OCI-LY7 (cell line): ENCODE measurements around the gene PLXNA4. TPM values are rescaled to one million over a fixed set of nuclear protein-coding genes. Genes with fewer than 3 reads are reported as not detected.

ENCODE experiments used
- BruUV-seq: library from RNA; stranded (reverse); fragments of 400-500 nt; replicated peaks from 2 replicates; lab custom pipeline; 2021; lab: Mats Ljungman, UMichigan
- CTCF ChIA-PET: fragments of 300-600 bp; sonication (Branson Sonifier 250); formaldehyde crosslinking; loops from one replicate; lab custom pipeline; 2022; ENCODE audit warnings: antibody characterized with exemption; ENCODE audit not compliant: unreplicated experiment; lab: Charles Lee
- POLR2A ChIA-PET: fragments of 300-600 bp; sonication (Branson Sonifier 250); formaldehyde crosslinking; loops from one replicate; lab custom pipeline; 2022; ENCODE audit warnings: antibody characterized with exemption; lab: Charles Lee
- DNase-seq: peaks from one replicate; pipeline ENCODE4 v3.0.0-alpha.2; 2015; ENCODE audit warnings: low spot score
- H2AFZ ChIP-seq: fragments of 200-600 bp; sonication (generic), shearing (Covaris generic); 2 replicates; pipeline ENCODE4 v1.6.1; 2014; ENCODE audit warnings: mild to moderate bottlenecking, antibody characterized with exemption, low read length, moderate library complexity
- H3K27ac ChIP-seq: fragments of 200-600 bp; sonication (generic); 2 replicates; pipeline ENCODE4 v1.5.1; 2014; ENCODE audit warnings: mixed run types, low read depth, mild to moderate bottlenecking, moderate library complexity, low read length, inconsistent platforms; ENCODE audit not compliant: poor library complexity, severe bottlenecking
- H3K36me3 ChIP-seq: fragments of 200-600 bp; sonication (generic); 2 replicates; pipeline ENCODE4 v1.6.1; 2014; ENCODE audit warnings: mild to moderate bottlenecking, antibody characterized with exemption, low read length, moderate library complexity, mixed read lengths; ENCODE audit not compliant: insufficient read depth
- H3K4me1 ChIP-seq: fragments of 200-600 bp; sonication (generic); 2 replicates; pipeline ENCODE4 v1.5.1; 2014; ENCODE audit warnings: mild to moderate bottlenecking, low read length; ENCODE audit not compliant: insufficient read depth, poor library complexity, severe bottlenecking
- H3K4me2 ChIP-seq: fragments of 200-600 bp; sonication (generic); 2 replicates; pipeline ENCODE4 v1.6.1; 2014; ENCODE audit warnings: mild to moderate bottlenecking, low read length
- H3K4me3 ChIP-seq: fragments of 200-600 bp; sonication (generic); 2 replicates; pipeline ENCODE4 v1.5.1; 2014; ENCODE audit warnings: mild to moderate bottlenecking, low read depth, low read length; ENCODE audit not compliant: poor library complexity, severe bottlenecking
- H3K79me2 ChIP-seq: fragments of 200-600 bp; sonication (generic); 2 replicates; pipeline ENCODE4 v1.6.1; 2016; ENCODE audit warnings: low read depth, mild to moderate bottlenecking, low read length, moderate library complexity, mixed read lengths; ENCODE audit not compliant: insufficient read depth
- H3K9me2 ChIP-seq: fragments of 200-600 bp; sonication (generic); 2 replicates; pipeline ENCODE4 v1.6.1; 2016; ENCODE audit warnings: mild to moderate bottlenecking, low read length, mixed read lengths; ENCODE audit not compliant: insufficient read depth
- H3K9me3 ChIP-seq: fragments of 200-600 bp; sonication (generic); 2 replicates; pipeline ENCODE4 v1.6.1; 2014; ENCODE audit warnings: mild to moderate bottlenecking, mixed run types, low read length, mixed read lengths
- H4K20me1 ChIP-seq: fragments of 200-600 bp; sonication (generic); 2 replicates; pipeline ENCODE4 v1.6.1; 2014; ENCODE audit warnings: mild to moderate bottlenecking, antibody characterized with exemption, low read length, moderate library complexity, mixed read lengths; ENCODE audit not compliant: insufficient read depth
- CTCF ChIP-seq: fragments of 200-600 bp; sonication (generic); conservative IDR thresholded peaks from 2 replicates; pipeline ENCODE4 v1.5.1; 2014; ENCODE audit warnings: mild to moderate bottlenecking, antibody characterized with exemption, low read length, moderate library complexity, mixed read lengths
- EZH2phosphoT487 ChIP-seq: fragments of 200-600 bp; sonication (generic); IDR thresholded peaks from 2 replicates; pipeline ENCODE4 v1.6.1; 2018; ENCODE audit warnings: low read depth, borderline replicate concordance, mild to moderate bottlenecking, mixed run types, antibody characterized with exemption, low read length, moderate library complexity, mixed read lengths
- intact Hi-C: fragments of 100-400 bp; cut with micrococcal nuclease; formaldehyde crosslinking; loops from one replicate; pipeline ENCODE4 v1.10.0; 2022; ENCODE audit not compliant: unreplicated experiment
- total RNA-seq, 2 experiments: library from RNA; depleted of rRNA in 1 of 2; stranded (reverse); fragments of >200 nt in 1 of 2; shearing (Covaris generic) in 1 of 2; gene quantifications; 2 replicates each; pipeline ENCODE4 v1.2.3, GENCODE V29; 2014 to 2022

The PLXNA4 gene
- total RNA-seq, 2 experiments from 2014 or later = not detected

- no peaks in the 10 kb centered on the region for H3K4me1 ChIP-seq
- no peak overlapping the region for H2AFZ ChIP-seq
- H3K9me3 ChIP-seq = no peaks in the 10 kb centered on the region
- no TSS peak for BruUV-seq
- ChIA-PET CTCF (no interaction called here), POLR2A (interaction anchor here (0.7 kb wide), 1 partner anchor 202 kb away, joined by 4 read pairs; no protein-coding TSS in a partner anchor)
- no peak for DNase-seq
- H3K4me3 ChIP-seq = no peak overlapping the region
- no peaks in the 10 kb centered on the region for H3K36me3 ChIP-seq
- no peaks in the 10 kb centered on the region for H3K79me2 ChIP-seq
- H3K27ac ChIP-seq = no peak overlapping the region
- TF ChIP-seq CTCF = no peak
- no peak for TF ChIP-seq EZH2phosphoT487
- no peak overlapping the region for H3K4me2 ChIP-seq
- no peaks in the 10 kb centered on the region for H4K20me1 ChIP-seq
- intact Hi-C loops = no loop called here
- no peaks in the 10 kb centered on the region for H3K9me2 ChIP-seq
These were observed 323.5 kb downstream of the PLXNA4 start for GRCh38 chr7:132252793-132253100.

GRCh38 chr7:132251327-132251659 is 325.0 kb downstream of the PLXNA4 start:
- no peak overlapping the region for H3K27ac ChIP-seq
- no peaks in the 10 kb centered on the region for H3K9me3 ChIP-seq
- no TSS peak for BruUV-seq
- no peak overlapping the region for H3K4me2 ChIP-seq
- no peak for DNase-seq
- no peaks in the 10 kb centered on the region for H3K4me1 ChIP-seq
- intact Hi-C loops = no loop called here
- H4K20me1 ChIP-seq = no peaks in the 10 kb centered on the region
- no peak overlapping the region for H3K4me3 ChIP-seq
- POLR2A ChIA-PET = no interaction called here
- TF ChIP-seq CTCF (no peak), EZH2phosphoT487 (no peak)
- H2AFZ ChIP-seq = no peak overlapping the region
- CTCF ChIA-PET = no interaction called here
- no peaks in the 10 kb centered on the region for H3K36me3 ChIP-seq
- H3K9me2 ChIP-seq = no peaks in the 10 kb centered on the region
- no peaks in the 10 kb centered on the region for H3K79me2 ChIP-seq

- Histone ChIP-seq H3K79me2 (no peaks in the 10 kb centered on the region), H2AFZ (no peak overlapping the region), H4K20me1 (no peaks in the 10 kb centered on the region), H3K27ac (no peak overlapping the region), H3K4me1 (no peaks in the 10 kb centered on the region), H3K9me3 (no peaks in the 10 kb centered on the region), H3K36me3 (no peaks in the 10 kb centered on the region), H3K4me2 (no peak overlapping the region), H3K9me2 (no peaks in the 10 kb centered on the region), H3K4me3 (no peak overlapping the region)
- TF ChIP-seq EZH2phosphoT487 (no peak), CTCF (no peak)
- intact Hi-C loops = no loop called here
- no TSS peak for BruUV-seq
- POLR2A ChIA-PET = no interaction called here
- no peak for DNase-seq
- CTCF ChIA-PET = no interaction called here
These were observed 325.6 kb downstream of the PLXNA4 start for GRCh38 chr7:132250480-132251326.
